Stimulated activated CD8-positive, alpha-beta memory T cell treated with anti-CD3 and anti-CD28 coated beads, Interleukin-4, amount 100 ng/mL, for 24 hours (primary cell): ENCODE data around the gene HPGDS.
"Not testable (repeated sequence)": the region's sequence is repeated elsewhere in the genome, so short reads cannot be mapped to it uniquely, and the experiment has no call there.

Source experiments
- DNase-seq: peaks from one replicate; pipeline ENCODE4 v3.0.0-alpha.2; 2020; ENCODE audit warnings: low read depth

HPGDS gene

DNA sequence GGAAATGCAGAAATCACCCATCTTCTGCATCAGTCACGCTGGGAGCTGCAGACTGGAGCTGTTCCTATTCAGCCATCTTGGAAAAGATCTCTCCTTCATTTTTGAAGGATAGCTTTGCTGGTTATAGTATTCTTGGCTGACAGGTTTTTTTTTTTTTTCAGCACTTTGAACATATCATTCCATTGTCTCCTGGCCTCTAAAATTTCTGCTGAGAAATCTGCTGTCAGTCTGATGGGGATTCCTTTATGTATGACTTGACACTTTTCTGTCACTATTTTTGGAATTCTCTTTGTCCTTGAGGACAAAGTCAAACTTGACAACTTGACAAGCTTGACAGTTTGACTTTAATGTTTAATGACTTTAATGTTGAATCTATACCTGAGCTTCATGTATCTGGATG lies 16.8 kb downstream of the HPGDS start:
- no peak for DNase-seq

DNA sequence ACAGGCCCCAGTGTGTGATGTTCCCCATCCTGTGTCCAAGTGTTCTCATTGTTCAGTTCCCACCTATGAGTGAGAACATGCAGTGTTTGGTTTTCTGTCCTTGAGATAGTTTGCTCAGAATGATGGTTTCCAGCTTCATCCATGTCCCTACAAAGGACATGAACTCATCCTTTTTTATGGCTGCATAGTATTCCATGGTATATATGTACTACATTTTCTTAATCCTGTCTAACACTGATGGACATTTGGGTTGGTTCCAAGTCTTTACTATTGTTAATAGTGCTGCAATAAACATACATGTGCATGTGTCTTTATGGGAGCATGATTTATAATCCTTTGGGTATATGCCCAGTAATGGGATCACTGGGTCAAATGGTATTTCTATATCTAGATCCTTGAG lies 22.7 kb downstream of the HPGDS start:
- DNase-seq = not testable (repeated sequence)

DNA sequence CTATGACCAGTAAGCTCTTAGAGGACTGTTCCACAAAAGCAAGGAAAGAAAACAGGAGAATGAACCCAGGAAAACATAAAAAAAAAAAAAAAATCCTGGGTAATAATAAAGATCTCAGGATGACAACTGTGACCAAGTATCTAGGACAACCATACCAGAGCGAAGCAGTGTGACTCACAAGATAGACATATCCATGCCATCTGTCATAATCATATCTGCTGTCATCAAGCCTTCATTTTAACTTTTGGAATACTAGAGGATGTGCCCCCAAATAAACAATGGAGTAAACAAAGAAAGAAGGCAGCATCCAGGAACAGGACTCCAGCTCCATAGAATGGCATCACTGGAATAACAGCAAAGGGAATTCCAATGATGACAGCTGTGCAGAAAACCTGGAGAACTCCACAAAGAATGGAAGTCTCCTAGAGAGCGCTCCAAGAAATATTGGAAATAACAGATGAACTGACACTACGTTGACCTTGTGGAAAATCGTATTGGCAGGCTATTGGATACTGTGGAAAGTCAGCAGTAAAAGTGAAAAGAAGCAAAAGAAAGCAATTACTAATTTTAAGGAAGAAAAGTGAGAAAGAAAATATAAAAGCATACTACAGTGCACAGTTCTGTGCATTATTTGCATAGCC lies 35.3 kb downstream of the HPGDS start:
- no peak for DNase-seq

DNA sequence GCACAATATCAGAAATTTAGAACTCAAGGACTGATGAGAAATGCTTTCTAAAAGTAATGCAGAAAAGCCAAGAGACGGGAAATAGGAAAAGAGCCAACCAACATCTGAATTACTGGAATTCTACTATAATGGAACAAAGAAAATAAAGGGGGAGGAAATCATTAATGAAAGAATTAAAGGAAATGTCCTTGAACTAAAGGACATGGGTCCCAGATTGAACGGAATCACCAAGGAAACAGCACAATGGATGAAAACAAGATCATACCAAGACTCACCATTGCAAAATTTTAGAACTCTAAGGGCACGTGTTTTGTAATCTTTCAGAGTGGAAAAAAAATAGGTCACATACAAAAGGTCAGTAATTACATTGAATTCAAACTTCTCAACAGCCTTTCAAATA lies 35.9 kb downstream of the HPGDS start:
- DNase-seq = no peak

DNA sequence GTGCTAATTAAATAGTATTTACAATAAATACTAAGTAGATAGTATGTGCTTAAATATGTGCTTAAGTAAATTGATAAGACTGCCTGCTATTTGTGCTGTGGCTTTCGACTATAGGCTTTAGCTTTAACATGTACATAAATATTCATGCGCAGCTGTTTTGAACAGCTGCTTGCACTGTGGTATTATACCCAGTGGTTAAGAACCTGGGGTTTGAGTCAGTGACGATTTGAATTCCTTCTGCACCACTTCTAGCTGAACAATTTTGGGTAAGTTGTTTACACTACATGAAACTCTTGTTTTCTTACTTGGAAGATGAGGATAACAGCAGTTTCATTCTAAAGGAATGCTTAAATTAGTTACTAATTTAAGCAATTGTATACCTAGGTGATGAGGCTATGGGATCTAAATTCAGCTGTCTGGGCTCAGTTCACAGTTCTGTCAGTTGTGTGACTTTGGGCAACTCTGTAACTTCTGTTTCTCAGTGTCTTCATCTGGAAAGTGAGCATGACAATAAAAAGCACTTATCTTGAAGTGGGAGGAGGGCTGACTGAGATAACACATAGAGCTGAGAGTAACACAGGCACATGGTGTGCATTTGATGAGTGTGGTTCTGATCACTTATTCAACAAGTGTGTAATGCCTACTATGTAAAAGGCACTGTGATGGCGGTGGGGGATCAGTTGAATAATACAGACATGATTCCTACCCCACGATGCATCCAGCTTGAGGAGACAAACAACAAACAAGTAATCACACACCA lies 37.0 kb downstream of the HPGDS start:
- no peak for DNase-seq

DNA sequence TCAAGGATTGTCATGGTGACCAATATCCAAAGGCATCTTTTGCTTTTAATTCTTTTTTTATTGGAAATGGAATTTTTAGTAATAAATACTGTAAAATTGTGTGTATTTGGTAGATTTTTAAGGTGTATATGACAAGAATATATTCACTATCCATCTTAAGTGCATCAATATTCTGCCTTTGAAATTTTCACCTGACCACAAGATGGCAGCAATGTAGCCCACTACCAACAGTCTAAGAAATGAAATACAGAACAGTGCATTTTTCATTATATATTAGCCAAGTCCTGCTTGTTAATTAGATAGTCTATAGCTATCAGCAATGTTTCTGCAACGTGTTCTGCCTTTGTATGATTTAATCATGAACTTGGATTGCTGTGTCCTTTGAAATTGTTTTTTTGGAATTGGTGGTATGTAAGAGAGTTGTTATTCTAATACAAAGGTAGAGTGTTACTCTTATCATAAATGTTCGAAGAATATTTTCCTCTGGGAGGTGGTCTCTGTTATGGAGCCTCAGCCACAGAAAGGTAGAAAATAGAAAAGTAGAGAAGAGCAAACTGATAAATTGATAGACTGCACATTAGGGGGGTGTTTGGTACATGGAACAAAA lies 38.2 kb downstream of the HPGDS start:
- no peak for DNase-seq

DNA sequence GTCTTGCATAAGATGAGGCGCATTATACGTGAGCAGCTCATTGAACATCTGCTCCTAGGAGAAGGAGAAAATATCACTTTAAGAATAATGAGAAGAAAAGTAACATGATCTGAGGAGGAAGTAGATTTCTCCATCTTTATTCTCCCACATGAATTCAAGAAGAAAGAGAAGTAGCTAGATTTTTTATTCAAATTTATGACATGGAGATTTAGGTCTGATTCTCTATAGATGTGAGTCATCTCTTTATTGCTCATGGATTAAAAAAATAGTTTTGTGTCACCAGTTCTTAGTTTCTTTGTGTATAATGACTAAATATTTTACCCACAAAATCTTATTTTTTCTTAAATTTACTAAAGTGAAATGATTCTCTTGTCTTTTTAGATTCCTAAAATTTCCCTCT lies 40.4 kb downstream of the HPGDS start:
- no peak for DNase-seq

DNA sequence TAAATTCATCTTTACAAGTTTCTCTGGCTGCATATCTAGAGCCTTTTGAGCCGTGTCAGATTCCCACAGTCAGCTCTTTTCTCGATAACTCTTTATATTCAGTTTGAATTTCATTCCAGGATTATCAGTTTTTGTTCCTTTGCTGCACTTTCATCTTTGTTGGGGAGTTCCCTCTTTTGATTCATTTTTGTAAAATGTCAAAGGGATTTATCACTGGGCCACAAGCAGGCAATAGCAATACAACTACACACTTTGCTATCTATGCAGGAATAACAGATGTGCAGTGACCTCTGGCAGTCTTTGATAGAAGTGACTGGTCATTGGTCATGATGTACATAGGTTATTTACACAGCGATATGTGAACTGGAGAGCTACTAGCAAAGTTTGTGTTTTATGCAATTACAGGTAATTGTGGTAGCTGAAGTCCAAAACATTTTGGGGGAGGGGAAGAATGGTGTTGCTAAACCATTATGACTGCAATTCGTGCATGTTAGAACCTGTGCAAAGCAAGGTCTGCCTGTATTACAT lies 43.8 kb downstream of the HPGDS start:
- DNase-seq = no peak

DNA sequence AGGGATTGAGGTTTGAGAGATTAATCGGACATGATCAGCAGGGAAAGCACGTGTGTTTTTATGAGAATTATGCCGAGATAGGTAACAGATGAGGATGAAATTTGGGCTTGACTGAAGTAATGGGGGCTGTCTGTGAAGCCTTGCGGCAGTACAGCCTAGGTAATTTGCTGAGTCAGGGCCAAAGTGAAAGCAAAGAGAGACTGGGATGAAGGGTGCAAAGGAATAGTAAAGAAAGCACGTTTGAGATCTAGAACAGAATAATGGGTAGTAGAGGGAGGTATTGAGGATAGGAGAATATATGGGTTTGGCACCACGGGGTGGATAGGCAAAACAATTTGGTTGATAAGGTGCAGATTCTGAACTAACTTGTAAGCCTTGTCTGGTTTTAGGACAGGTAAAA lies 47.2 kb downstream of the HPGDS start:
- not testable (repeated sequence) for DNase-seq

DNA sequence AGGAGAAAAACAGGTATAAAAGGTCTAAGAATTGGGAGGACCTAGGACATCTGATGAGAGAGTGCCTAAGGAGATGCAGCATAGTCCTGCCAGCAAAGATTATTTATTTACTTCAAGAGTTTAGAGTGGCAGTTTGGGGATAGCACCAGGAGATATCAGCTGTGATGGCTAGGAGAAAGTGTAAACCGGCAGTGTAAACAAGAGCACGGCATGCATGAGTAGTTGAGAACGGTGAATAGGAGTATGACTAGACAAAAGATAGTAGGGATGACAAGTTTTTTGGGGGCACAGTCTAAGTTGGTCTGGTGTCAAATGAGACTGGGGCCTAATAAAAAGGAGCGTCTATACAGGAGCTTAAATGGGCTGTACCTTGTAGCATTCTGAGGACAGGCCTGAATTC lies 48.7 kb downstream of the HPGDS start:
- not testable (repeated sequence) for DNase-seq

DNA sequence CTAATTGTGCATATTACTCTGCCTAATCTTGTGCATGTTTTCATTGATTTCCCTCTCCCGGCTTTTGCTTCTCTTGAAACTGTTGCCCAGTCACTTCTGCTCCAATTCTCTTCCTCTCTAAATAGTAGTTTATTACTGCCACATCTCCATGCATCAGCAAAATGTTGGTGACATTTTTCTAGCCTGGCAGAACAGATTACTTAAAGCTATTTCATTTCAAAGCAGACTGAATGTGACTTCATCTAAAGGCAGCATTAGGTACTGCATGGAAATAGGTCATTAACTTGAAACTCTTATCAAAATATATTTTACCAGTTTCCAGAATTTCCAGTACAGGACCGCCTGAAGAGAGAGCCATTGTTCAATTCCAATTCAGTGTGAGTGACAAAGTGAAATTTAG lies 52.4 kb downstream of the HPGDS start:
- DNase-seq = no peak

DNA sequence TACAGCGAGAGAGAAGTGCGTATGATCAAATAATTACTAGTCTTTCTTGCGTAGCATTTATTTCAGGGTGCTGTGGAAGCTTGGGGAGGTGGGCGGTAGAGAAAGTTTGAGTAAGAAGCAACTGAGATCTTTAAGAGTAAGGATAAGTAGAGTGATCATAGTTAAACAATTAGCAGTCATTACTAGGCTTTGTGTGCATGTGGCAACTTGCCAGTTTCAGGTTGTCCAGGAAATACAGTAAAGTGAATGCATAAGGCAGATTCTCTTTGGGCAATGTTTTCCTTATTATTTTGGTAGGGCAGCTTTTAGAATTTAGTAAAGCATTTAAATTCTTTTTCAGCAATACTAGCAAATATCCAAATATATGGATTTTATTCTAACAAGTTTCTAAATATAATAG lies 57.0 kb downstream of the HPGDS start:
- DNase-seq = no peak

DNA sequence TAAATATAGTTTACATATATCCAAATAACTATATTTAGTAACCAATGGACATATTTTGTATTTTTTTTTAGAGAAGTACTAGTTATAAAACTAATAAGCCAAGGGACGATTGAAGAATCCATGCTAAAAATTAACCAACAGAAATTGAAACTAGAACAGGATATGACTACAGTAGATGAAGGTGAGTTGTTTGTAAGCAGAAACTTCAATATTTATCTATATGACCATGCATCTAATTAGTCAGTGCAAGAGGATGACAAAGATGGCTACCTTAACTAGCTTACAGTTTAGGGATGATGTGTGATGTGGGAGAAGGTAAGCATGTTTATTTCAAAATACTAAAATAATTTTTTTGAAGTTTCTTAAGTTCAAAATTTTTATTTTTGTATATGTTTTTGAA lies 57.7 kb downstream of the HPGDS start:
- DNase-seq = no peak

DNA sequence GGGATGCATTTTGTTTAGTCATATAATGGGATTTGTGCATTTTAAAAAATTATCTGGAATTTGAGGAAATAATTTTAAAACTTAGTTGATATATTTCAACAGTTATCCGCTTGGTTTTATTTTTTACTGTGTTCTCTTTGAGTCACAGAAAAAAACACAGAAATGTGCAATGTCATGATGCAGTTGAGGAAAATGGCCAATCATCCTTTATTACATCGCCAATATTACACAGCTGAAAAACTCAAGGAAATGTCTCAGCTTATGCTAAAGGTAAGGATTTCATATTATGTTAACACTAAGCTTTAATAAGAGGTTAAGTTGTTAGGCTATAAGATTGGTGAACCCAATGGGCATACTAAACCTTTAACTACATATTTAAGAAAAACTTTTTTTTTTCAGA lies 63.9 kb downstream of the HPGDS start:
- no peak for DNase-seq

DNA sequence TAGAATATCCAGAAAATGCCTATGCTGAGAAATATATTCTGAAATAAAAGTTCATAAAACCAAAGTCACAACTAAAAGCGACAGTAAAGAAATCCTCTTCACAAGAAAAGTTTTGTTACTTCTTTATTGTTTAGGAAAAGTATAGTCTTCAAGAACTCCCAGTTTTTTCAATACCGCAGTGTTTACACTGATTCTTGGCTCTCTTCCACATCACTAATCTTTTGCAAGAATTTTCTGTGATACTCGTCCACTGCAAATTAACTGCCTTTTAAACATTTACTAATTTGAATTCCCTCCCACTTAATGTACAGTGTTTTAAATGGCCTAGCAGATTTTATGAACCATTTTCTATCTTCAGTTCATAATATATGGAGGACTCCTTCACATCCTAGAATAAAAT lies 65.1 kb downstream of the HPGDS start:
- no peak for DNase-seq

DNA sequence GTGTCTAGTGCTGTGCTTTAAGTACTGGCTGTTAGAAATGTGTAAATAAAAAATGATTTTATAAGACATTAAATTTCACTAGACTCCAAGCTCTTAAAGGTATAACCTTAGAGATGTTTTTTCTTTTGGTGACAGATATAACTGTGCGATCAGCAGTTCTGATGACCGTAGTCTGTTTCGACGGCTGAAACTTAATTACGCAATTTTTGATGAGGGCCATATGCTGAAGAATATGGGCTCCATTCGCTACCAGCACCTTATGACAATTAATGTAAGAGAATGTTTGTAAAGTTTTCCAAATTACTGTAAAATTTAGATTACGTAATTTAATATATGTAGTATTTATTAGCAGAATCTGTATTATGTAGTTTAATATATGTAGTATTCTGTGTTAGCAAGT lies 66.4 kb downstream of the HPGDS start:
- no peak for DNase-seq

DNA sequence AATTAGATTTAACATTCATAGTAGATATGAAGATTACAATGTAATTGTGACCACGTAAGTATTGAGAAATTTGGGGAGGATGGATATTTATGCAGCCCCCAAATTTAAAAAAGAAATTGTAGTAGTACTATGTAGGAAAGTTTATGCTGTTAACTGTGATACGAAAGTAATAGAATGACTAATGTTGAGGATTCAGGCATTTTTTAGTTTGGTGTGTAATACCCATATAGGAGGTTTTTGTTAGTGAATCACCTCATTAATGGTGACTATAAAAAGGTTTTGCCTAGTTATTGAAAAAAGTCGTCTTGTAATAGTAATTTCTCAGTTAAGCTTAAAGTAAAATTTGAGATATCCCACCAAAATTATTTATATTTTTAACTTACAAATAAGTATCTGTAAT lies 67.7 kb downstream of the HPGDS start:
- DNase-seq = no peak

DNA sequence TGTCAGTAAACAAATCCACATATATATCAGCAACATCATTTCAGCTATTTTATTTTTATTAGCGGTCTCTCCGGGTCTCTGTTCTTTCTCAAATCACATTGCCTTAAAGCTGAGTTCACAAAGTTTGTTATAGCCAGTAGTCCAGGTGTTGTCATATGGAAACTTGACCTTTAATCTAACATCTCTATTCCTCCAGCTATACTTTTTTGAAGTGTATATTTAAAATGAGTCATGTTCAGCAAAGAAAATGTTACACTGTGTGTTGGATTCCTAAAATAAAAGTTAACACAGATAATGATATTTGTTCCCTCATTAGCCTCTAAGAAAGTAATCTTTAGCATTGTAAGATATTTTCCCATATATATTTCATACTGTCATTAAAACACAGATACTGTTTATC lies 71.4 kb downstream of the HPGDS start:
- DNase-seq = no peak

DNA sequence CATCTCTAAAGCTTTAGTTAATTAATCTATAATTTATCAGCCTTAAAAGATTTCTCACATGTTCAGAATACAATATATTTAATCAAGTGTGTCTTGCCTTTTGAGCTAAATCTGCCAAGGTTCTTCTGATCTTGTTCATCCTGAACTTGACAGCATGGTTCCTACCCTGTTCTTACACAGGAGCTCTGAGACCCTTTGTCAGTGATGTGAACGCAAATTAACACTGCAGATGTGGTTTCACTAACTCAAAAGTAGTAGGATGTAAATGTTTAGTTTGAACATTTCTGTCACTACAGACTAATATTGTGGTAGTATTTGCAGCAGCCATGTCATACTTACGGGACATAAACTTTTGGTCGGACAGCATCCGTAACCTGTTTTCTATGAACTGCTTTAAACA lies 75.6 kb downstream of the HPGDS start:
- no peak for DNase-seq

DNA sequence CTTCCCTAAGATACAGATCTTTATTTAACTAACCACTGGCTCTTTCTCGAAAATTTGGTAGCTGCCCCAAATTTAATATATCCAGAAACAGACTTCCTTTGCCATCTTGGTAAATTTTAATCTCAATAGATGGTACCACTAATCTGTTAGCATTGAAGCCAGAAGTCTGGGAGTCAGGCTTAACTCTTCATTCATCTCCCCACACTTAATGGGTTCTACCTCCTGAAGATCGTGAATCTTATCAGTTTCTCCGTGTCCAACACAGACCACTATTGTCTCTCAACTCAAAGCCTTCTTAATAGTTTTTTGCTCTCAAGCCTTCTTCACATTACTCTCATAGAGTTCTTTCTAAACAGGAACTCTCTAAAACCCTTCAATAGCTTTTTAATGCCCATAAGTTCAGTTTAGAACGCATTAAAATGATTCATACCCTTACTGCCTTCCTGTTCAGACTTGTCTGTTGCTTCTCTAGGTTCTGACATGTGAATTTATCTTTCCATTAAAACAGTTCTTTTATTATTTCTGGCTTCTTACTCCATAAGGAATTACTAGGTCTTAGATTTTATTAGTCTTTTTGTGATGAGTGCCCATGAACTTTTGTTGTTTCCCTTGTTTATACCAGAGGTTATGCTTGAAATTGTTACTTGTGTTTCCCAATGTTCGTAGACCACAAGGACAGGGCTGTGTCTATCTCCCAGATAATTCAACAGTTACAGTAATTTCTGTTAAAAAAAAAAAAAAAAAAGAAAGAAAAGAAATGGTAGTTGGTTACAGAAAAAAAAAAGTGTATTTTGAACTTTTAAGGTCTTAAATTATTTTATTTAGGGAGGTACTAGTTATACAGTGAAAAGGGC lies 80.2 kb downstream of the HPGDS start:
- DNase-seq = no peak

DNA sequence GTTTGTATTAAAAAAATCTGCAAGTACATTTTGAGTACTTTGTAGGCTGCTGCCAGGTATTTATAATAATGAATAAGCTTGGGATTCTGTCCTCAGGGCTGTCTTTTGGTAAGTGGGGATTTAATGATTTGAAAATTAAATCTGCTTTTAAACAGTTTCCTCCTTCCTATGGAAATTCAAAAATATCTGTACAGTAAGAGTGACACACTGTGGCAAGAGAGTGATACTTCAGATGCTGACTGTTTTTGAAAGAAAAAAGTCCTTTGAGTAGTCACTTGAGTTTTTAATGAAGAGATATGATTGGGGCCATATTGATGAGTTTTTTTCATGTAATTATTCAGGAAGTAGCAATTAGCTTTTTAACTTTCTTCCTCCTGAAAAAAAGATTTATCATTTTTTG lies 85.8 kb downstream of the HPGDS start:
- DNase-seq = no peak

DNA sequence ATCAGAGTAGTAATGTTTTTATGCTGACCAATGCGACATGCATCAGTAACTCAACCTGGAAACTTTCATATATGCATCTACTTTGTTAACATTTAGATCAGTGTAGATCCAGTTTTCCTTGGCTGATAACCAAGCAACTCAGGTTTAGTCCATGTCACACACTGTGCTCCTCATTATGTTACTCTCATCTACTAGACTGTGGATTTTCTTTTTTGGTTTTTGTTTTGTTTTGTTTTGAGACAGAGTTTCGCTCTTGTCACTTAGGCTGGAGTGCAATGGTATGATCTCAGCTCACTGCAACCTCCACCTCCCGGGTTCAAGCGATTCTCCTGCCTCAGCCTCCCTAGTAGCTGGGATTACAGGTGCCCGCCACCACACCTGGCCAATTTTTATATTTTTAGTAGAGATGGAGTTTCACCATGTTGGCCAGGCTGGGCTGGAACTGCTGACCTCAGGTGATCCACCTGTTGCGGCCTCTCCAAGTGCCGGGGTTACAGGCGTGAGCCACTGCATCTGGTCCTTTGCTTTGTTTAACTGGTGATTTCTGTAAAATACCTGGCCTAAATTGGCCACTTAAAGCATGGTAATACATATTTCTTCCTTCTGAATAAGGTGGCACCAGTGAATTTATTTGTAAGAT lies 86.4 kb downstream of the HPGDS start:
- DNase-seq = no peak
